Right ventricle myocardium superior (tissue), 1 donor: ENCODE results near the gene DGKH. TPM values are rescaled to one million over a fixed set of nuclear protein-coding genes. Genes with fewer than 3 reads are reported as not detected.
"Not testable (repeated sequence)": the region's sequence is repeated elsewhere in the genome, so short reads cannot be mapped to it uniquely, and the experiment has no call there.

Source experiments
- ATAC-seq: fragments of 200-7000 bp; cut with Tn5 transposase; one replicate; pipeline ENCODE4 v1.9.1; 2020; ENCODE audit warnings: mild to moderate bottlenecking; ENCODE audit not compliant: poor library complexity
- DNase-seq: peaks from one replicate; pipeline ENCODE4 v3.0.0-alpha.2; 2020
- intact Hi-C: fragments of 100-400 bp; cut with DNase I; formaldehyde crosslinking; loops from one replicate; pipeline ENCODE4 v1.11.2; 2022
- total RNA-seq: library from RNA; stranded (reverse); fragmentation: NEBNext Ultra II Directional; extraction: Animal tissue kit (Norgen Biotek cat#: 25700); gene quantifications from one replicate; pipeline ENCODE4 v1.2.1, GENCODE V29; 2021
- donor health status: DM: no; HTN: yes; CAD: no; lungs with severe emphysema.

Gene DGKH
- total RNA-seq, 1 donor from 2014 or later = 4.2 TPM

- ATAC-seq (no peak), DNase-seq (no peak)
- intact Hi-C loops = no loop called here
Measured at GRCh38 chr13:42065414-42065813, 17.0 kb downstream of the DGKH start.

- DNase-seq (no peak), ATAC-seq (no peak)
- intact Hi-C loops = no loop called here
Measured at GRCh38 chr13:42066542-42066941, 18.1 kb downstream of the DGKH start.

- intact Hi-C loops = no loop called here
- no peak for DNase-seq
- ATAC-seq = no peak
Measured at GRCh38 chr13:42068886-42069285, 20.4 kb downstream of the DGKH start.

GRCh38 chr13:42070599-42070998 lies 22.2 kb downstream of the DGKH start:
- intact Hi-C loops, DNase-seq, ATAC-seq: not testable (repeated sequence)

- intact Hi-C loops, DNase-seq, ATAC-seq: not testable (repeated sequence)
Measured at GRCh38 chr13:42071179-42071578, 22.7 kb downstream of the DGKH start.

GRCh38 chr13:42071672-42072419 lies 23.4 kb downstream of the DGKH start:
- intact Hi-C loops = no loop called here
- no peak for ATAC-seq
- DNase-seq = no peak

- ATAC-seq (peak; percentile 60), DNase-seq (no peak)
- intact Hi-C loops = no loop called here
Measured at GRCh38 chr13:42073683-42074082, 25.2 kb downstream of the DGKH start.

- no peak for ATAC-seq
- DNase-seq = no peak
- intact Hi-C loops = no loop called here
Measured at GRCh38 chr13:42075517-42075916, 27.1 kb downstream of the DGKH start.

GRCh38 chr13:42076309-42076713 lies 27.9 kb downstream of the DGKH start:
- ATAC-seq (no peak), DNase-seq (no peak)
- intact Hi-C loops = no loop called here

GRCh38 chr13:42078128-42078808 lies 29.8 kb downstream of the DGKH start:
- intact Hi-C loops = no loop called here
- ATAC-seq = peak; percentile 86
- no peak for DNase-seq

- intact Hi-C loops = no loop called here
- DNase-seq = no peak
Measured at GRCh38 chr13:42083138-42083770, 34.8 kb downstream of the DGKH start.

GRCh38 chr13:42084722-42085121 lies 36.3 kb downstream of the DGKH start:
- ATAC-seq (no peak), DNase-seq (no peak)
- intact Hi-C loops = no loop called here

More at GRCh38 chr13:42083138-42083770, 34.8 kb downstream of the DGKH start:
- ATAC-seq = no peak

GRCh38 chr13:42086582-42086981 lies 38.1 kb downstream of the DGKH start:
- ATAC-seq = no peak
- DNase-seq = no peak
- intact Hi-C loops = no loop called here

GRCh38 chr13:42094516-42095040 lies 46.1 kb downstream of the DGKH start:
- intact Hi-C loops = no loop called here
- ATAC-seq = no peak
- no peak for DNase-seq

GRCh38 chr13:42096222-42096621 lies 47.8 kb downstream of the DGKH start:
- ATAC-seq, DNase-seq, intact Hi-C loops: not testable (repeated sequence)

GRCh38 chr13:42099962-42100675 lies 51.7 kb downstream of the DGKH start:
- DNase-seq = no peak
- ATAC-seq = no peak
- intact Hi-C loops = no loop called here

GRCh38 chr13:42100960-42101359 lies 52.5 kb downstream of the DGKH start:
- DNase-seq (no peak), ATAC-seq (no peak)
- intact Hi-C loops = no loop called here

- peak; percentile 45 for DNase-seq
- intact Hi-C loops = no loop called here
Measured at GRCh38 chr13:42101821-42102585, 53.6 kb downstream of the DGKH start.

More at GRCh38 chr13:42101821-42102585, 53.6 kb downstream of the DGKH start:
- peak; percentile 57 for ATAC-seq
